Keratinocyte (primary cell): Measurements from ENCODE around the gene ACOT13. TPM values are rescaled to one million over a fixed set of nuclear protein-coding genes. Genes with fewer than 3 reads are reported as not detected.
"Not testable (repeated sequence)": the region's sequence is repeated elsewhere in the genome, so short reads cannot be mapped to it uniquely, and the experiment has no call there.

Experiments
- DNase-seq: peaks from one replicate; pipeline ENCODE4 v3.0.0-alpha.2; 2011; ENCODE audit warnings: low read depth, missing footprints, low spot score
- FAIRE-seq: peaks from 2 replicates; lab custom pipeline; 2011; peaks lifted over from hg19 to GRCh38; lab: Jason Lieb, UNC
- H2AFZ ChIP-seq: 2 replicates; pipeline ENCODE4 v1.6.0; 2012; ENCODE audit warnings: low read length, control low read depth, inconsistent platforms; ENCODE audit not compliant: control insufficient read depth
- H3K27ac ChIP-seq: 2 replicates; pipeline ENCODE4 v1.5.1; 2011; ENCODE audit warnings: low read length; ENCODE audit not compliant: control insufficient read depth, insufficient read depth
- H3K27me3 ChIP-seq: 3 replicates; pipeline ENCODE4 v1.6.0; 2011; ENCODE audit warnings: low read length; ENCODE audit not compliant: control insufficient read depth, insufficient read depth; ENCODE audit errors: extremely low read depth
- H3K36me3 ChIP-seq, 2 experiments: 2 replicates in 1 of 2; 3 replicates in 1 of 2; pipeline ENCODE4 v1.5.1; 2011; ENCODE audit warnings: low read length in 2 of 2, mild to moderate bottlenecking in 1 of 2; ENCODE audit not compliant: control insufficient read depth in 2 of 2, insufficient read depth in 2 of 2; ENCODE audit errors: extremely low read depth in 1 of 2
- H3K4me1 ChIP-seq: 3 replicates; pipeline ENCODE4 v1.5.1; 2011; ENCODE audit warnings: low read length; ENCODE audit not compliant: control insufficient read depth, insufficient read depth; ENCODE audit errors: extremely low read depth
- H3K4me2 ChIP-seq: 3 replicates; pipeline ENCODE4 v1.6.0; 2011; ENCODE audit warnings: low read depth, low read length; ENCODE audit not compliant: control insufficient read depth, insufficient read depth; ENCODE audit errors: extremely low read depth
- H3K4me3 ChIP-seq, 3 experiments: fragments of 200-600 bp in 1 of 3; sonication (generic) in 1 of 3; 2 replicates in 2 of 3; 3 replicates in 1 of 3; pipeline ENCODE4 v1.5.1; 2011 to 2016; ENCODE audit warnings: low read length in 3 of 3, mild to moderate bottlenecking in 3 of 3, control low read depth in 2 of 3, inconsistent platforms in 1 of 3, low read depth in 1 of 3, mixed read lengths in 1 of 3, mixed run types in 1 of 3, moderate library complexity in 1 of 3; ENCODE audit not compliant: control insufficient read depth in 2 of 3, insufficient read depth in 2 of 3; ENCODE audit errors: extremely low read depth in 1 of 3
- H3K79me2 ChIP-seq: 2 replicates; pipeline ENCODE4 v1.6.0; 2012; ENCODE audit warnings: low read length; ENCODE audit not compliant: control insufficient read depth, insufficient read depth
- H3K9ac ChIP-seq: 3 replicates; pipeline ENCODE4 v1.6.0; 2011; ENCODE audit warnings: low read length; ENCODE audit not compliant: control insufficient read depth, insufficient read depth; ENCODE audit errors: extremely low read depth
- H3K9me1 ChIP-seq: 3 replicates; pipeline ENCODE4 v1.6.0; 2011; ENCODE audit warnings: low read length; ENCODE audit not compliant: control insufficient read depth, insufficient read depth; ENCODE audit errors: extremely low read depth
- H3K9me3 ChIP-seq: 2 replicates; pipeline ENCODE4 v1.5.1; 2012; ENCODE audit warnings: low read depth, low read length; ENCODE audit not compliant: control insufficient read depth
- H4K20me1 ChIP-seq: 3 replicates; pipeline ENCODE4 v1.6.0; 2011; ENCODE audit warnings: low read length; ENCODE audit not compliant: control insufficient read depth, insufficient read depth; ENCODE audit errors: extremely low read depth
- EZH2 ChIP-seq: IDR thresholded peaks from one replicate; pipeline ENCODE4 v1.6.1; 2012; ENCODE audit warnings: inconsistent platforms, mild to moderate bottlenecking, low read length, moderate library complexity
- dilution Hi-C: fragments of 300-500 bp; cut with MboI; formaldehyde crosslinking; loops from one replicate; pipeline ENCODE4 v1.7.0; 2020; ENCODE audit warnings: low sequenced_read_pairs; ENCODE audit not compliant: extremely low pct_ligation_motif_present
- polyA plus RNA-seq, 5 experiments: library from polyadenylated mRNA; depleted of rRNA in 3 of 5; stranded (reverse) in 3 of 5; stranded (forward) in 1 of 5; unstranded in 1 of 5; fragments of >200 nt; gene quantifications; 1 replicate in 1 of 5; 2 replicates in 3 of 5; 3 replicates in 1 of 5; pipeline versions ENCODE4 v1.2.1 to v1.2.3, GENCODE V29; 2011 to 2012; ENCODE audit warnings: missing spikeins in 2 of 5, low read depth in 1 of 5, low replicate concordance in 1 of 5
- TF ChIP-seq, protein P1 (sequence below), 3 experiments: IDR thresholded peaks in 1 of 3; conservative IDR thresholded peaks in 1 of 3; optimal IDR thresholded peaks in 1 of 3; 2 replicates in 2 of 3; 3 replicates in 1 of 3; pipeline versions ENCODE3 to v1.5.1; 2011; ENCODE audit warnings: low read length in 3 of 3, mild to moderate bottlenecking in 3 of 3, moderate library complexity in 2 of 3, control low read depth in 1 of 3, inconsistent platforms in 1 of 3; ENCODE audit not compliant: insufficient read depth in 2 of 3; ENCODE audit errors: extremely low read depth in 1 of 3

The ACOT13 gene
- polyA plus RNA-seq, 1 donor (not counting 4 experiments of a cell fraction or from before 2014, with no cell fraction given), result 57.9 TPM

DNA sequence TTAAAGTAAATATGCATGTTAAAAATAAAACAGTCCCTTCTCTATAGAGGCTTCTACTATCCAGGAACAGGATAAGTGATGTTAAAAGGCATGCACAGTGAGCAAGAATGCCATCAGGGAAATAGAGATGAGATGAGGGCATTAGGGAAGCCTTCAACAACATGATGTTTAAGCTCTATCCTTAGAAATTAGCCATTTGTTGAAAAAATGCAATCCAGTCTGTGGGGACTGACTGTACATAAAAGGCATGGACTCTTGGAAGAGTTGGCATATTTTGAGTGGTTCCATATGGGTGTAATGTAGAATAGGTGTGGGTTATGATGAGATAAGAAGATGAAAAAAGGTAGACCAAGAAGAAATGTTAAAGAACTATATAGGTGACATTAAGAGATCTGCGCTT is 26.7 kb upstream of the ACOT13 start:
- no peaks in the 10 kb centered on the region for H3K36me3 ChIP-seq
- no peak overlapping the region for H2AFZ ChIP-seq
- dilution Hi-C loops, result no loop called here
- H3K4me3 ChIP-seq, result no peak overlapping the region
- H3K9me3 ChIP-seq, result no peaks in the 10 kb centered on the region
- H4K20me1 ChIP-seq, result no peaks in the 10 kb centered on the region
- no peaks in the 10 kb centered on the region for H3K9me1 ChIP-seq
- TF ChIP-seq, protein P1, sequence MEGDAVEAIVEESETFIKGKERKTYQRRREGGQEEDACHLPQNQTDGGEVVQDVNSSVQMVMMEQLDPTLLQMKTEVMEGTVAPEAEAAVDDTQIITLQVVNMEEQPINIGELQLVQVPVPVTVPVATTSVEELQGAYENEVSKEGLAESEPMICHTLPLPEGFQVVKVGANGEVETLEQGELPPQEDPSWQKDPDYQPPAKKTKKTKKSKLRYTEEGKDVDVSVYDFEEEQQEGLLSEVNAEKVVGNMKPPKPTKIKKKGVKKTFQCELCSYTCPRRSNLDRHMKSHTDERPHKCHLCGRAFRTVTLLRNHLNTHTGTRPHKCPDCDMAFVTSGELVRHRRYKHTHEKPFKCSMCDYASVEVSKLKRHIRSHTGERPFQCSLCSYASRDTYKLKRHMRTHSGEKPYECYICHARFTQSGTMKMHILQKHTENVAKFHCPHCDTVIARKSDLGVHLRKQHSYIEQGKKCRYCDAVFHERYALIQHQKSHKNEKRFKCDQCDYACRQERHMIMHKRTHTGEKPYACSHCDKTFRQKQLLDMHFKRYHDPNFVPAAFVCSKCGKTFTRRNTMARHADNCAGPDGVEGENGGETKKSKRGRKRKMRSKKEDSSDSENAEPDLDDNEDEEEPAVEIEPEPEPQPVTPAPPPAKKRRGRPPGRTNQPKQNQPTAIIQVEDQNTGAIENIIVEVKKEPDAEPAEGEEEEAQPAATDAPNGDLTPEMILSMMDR (optimal IDR thresholded peaks at IDR 0.05 in 1 of 3, IDR thresholded peaks at IDR 0.05 in 1 of 3, conservative IDR thresholded peaks at IDR 0.05 in 1 of 3; ENCODE audit: extremely low read depth in 1 of 3, insufficient read depth in 2 of 3, low read length in 3 of 3), result no peak
- TF ChIP-seq EZH2, result no peak
- H3K4me2 ChIP-seq, result no peak overlapping the region
- no peak for DNase-seq
- no peak for FAIRE-seq
- no peak overlapping the region for H3K27ac ChIP-seq
- H3K9ac ChIP-seq, result no peak overlapping the region
- H3K79me2 ChIP-seq, result no peaks in the 10 kb centered on the region
- peaks cover 9% of the 10 kb centered on the region for H3K27me3 ChIP-seq
- peaks cover under 1% of the 10 kb centered on the region for H3K4me1 ChIP-seq

DNA sequence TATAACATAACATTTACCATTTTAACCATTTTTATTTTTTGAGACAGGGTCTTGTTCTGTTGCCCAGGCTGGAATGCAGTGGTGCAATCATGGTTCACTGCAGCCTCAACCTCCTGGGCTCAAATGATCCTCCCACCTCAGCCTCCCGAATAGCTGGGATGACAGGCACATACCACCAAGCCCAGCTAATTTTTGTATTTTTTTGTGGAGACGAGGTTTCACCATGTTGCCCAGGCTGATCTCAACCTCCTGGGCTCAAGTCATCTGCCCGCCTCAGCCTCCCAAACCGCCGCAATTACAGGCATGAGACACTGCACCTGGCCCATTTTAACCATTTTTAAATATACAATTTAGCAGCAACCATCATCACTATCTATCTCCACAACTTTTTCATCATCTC is 26.2 kb upstream of the ACOT13 start:
- dilution Hi-C loops, H3K27me3 ChIP-seq: not testable (repeated sequence)

DNA sequence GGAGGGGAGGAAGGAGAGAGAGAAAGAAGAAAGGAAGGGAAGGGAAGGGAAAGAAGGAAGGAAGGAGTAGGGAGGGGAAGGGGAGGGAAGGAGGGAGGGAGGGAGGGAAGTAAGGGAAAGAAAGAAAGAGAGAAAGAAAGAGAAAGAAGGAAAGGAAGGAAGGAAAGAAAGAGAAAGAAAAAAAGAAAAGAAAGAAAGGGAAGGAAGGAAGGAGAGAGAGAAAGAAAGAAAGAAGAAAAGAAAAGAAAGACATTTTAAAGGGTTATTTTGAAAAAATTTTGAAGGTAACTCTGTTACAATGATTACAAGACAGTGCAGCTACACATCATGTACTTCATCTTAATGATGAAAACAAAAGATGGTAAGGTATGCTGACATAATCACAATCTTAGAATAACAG is 24.8 kb upstream of the ACOT13 start:
- no peak for FAIRE-seq

More for the DNA sequence above, 26.2 kb upstream of the ACOT13 start:
- not testable (repeated sequence) for H3K36me3 ChIP-seq, H3K9ac ChIP-seq, H3K79me2 ChIP-seq, H3K4me1 ChIP-seq, H3K4me2 ChIP-seq, H3K27ac ChIP-seq, H4K20me1 ChIP-seq, DNase-seq, H2AFZ ChIP-seq, H3K4me3 ChIP-seq, H3K9me1 ChIP-seq, H3K9me3 ChIP-seq, FAIRE-seq

More for the DNA sequence above, 24.8 kb upstream of the ACOT13 start:
- Histone ChIP-seq H3K27me3 (peaks cover 5% of the 10 kb centered on the region), H3K4me1 (peaks cover 18% of the 10 kb centered on the region), H4K20me1 (peaks cover 3% of the 10 kb centered on the region), H3K9ac (no peak overlapping the region), H3K9me1 (no peaks in the 10 kb centered on the region), H3K4me2 (no peak overlapping the region), H3K4me3 (no peak overlapping the region), H3K36me3 (no peaks in the 10 kb centered on the region), H3K9me3 (no peaks in the 10 kb centered on the region), H2AFZ (no peak overlapping the region), H3K27ac (no peak overlapping the region), H3K79me2 (no peaks in the 10 kb centered on the region)
- TF ChIP-seq EZH2, result no peak
- TF ChIP-seq, protein P1 (optimal IDR thresholded peaks at IDR 0.05 in 1 of 3, IDR thresholded peaks at IDR 0.05 in 1 of 3, conservative IDR thresholded peaks at IDR 0.05 in 1 of 3; ENCODE audit: extremely low read depth in 1 of 3, insufficient read depth in 2 of 3, low read length in 3 of 3), result no peak
- dilution Hi-C loops, result no loop called here
- no peak for DNase-seq
